HepG2 (cell line): ENCODE results near the gene MSANTD1. TPM values are rescaled to one million over a fixed set of nuclear protein-coding genes. Genes with fewer than 3 reads are reported as not detected.
A peak's percentile ranks its signal among the peaks of the same experiment; 100 is the strongest.

Source experiments
- ARNTL ChIP-seq: sonication (generic); formaldehyde crosslinking; IDR thresholded peaks from 2 replicates; pipeline ENCODE4 v1.4.0; 2020; ENCODE audit warnings: mild to moderate bottlenecking, missing genetic modification reagents
- GABPA ChIP-seq, 2 experiments: IDR thresholded peaks; 2 replicates each; pipeline ENCODE4 v1.6.1; 2011 to 2016; ENCODE audit warnings: low read depth in 2 of 2, low read length in 1 of 2, missing biosample characterization in 1 of 2, missing genetic modification characterization in 1 of 2
- HNRNPK ChIP-seq: fragments of 200-400 bp; formaldehyde crosslinking; IDR thresholded peaks from 2 replicates; pipeline ENCODE4 v1.6.1; 2018; ENCODE audit warnings: low read length, low read depth, moderate library complexity, mild to moderate bottlenecking; ENCODE audit not compliant: poor library complexity, severe bottlenecking
- HOXA3 ChIP-seq: sonication (generic); formaldehyde crosslinking; IDR thresholded peaks from 2 replicates; pipeline ENCODE4 v1.5.0; 2020; ENCODE audit warnings: missing genetic modification reagents
- KAT7 ChIP-seq: IDR thresholded peaks from 2 replicates; pipeline ENCODE4 v1.6.1; 2018; ENCODE audit warnings: borderline replicate concordance, missing compliant biosample characterization
- MEIS2 ChIP-seq: sonication (generic); formaldehyde crosslinking; IDR thresholded peaks from 2 replicates; pipeline ENCODE4 v1.9.0; 2021; ENCODE audit warnings: mild to moderate bottlenecking, missing genetic modification reagents
- NFE2L2 ChIP-seq: fragments of 150-350 bp; IDR thresholded peaks from 2 replicates; pipeline ENCODE4 v1.6.1; 2014; ENCODE audit warnings: low read length
- RBM22 ChIP-seq: fragments of 200-400 bp; formaldehyde crosslinking; optimal IDR thresholded peaks from 2 replicates; pipeline ENCODE3; 2017; ENCODE audit warnings: mild to moderate bottlenecking, low read length, moderate library complexity
- RFXANK ChIP-seq: IDR thresholded peaks from 2 replicates; pipeline ENCODE4 v1.6.1; 2016
- SATB2 ChIP-seq: sonication (generic); formaldehyde crosslinking; IDR thresholded peaks from 2 replicates; pipeline ENCODE4 v1.5.0; 2020; ENCODE audit warnings: missing genetic modification reagents
- SNAPC2 ChIP-seq: sonication (generic); formaldehyde crosslinking; IDR thresholded peaks from 2 replicates; pipeline ENCODE4 v1.8.1; 2022; ENCODE audit warnings: mild to moderate bottlenecking, missing genetic modification reagents
- TMF1 ChIP-seq: sonication (generic); formaldehyde crosslinking; IDR thresholded peaks from 2 replicates; pipeline ENCODE4 v1.8.1; 2022; ENCODE audit warnings: low read depth, missing genetic modification reagents
- ZNF224 ChIP-seq: sonication (generic); formaldehyde crosslinking; IDR thresholded peaks from 2 replicates; pipeline ENCODE4 v1.5.0; 2020; ENCODE audit warnings: mild to moderate bottlenecking, missing genetic modification reagents
- ZNF33A ChIP-seq: sonication (generic); formaldehyde crosslinking; IDR thresholded peaks from 2 replicates; pipeline ENCODE4 v1.5.1; 2020; ENCODE audit warnings: missing genetic modification reagents, mild to moderate bottlenecking, moderate library complexity, borderline replicate concordance
- ZNF768 ChIP-seq: sonication (generic); formaldehyde crosslinking; IDR thresholded peaks from 2 replicates; pipeline ENCODE4 v1.4.0; 2020; ENCODE audit warnings: missing genetic modification reagents
- polyA plus RNA-seq, 8 experiments: library from polyadenylated mRNA; depleted of rRNA in 3 of 8; stranded (reverse) in 7 of 8; unstranded in 1 of 8; fragments of >200 nt; fragmentation: Illumina TruSeq in 4 of 8; extraction: Trizol in 4 of 8; gene quantifications; 2 replicates each; pipeline versions ENCODE4 v1.2.1 to v1.2.3, GENCODE V29; 2011 to 2016; ENCODE audit warnings: low read depth in 4 of 8, missing spikeins in 1 of 8, mixed read lengths in 1 of 8; ENCODE audit not compliant: insufficient read depth in 1 of 8
- total RNA-seq, 5 experiments: library from RNA; depleted of rRNA; stranded (reverse); fragments of >200 nt; fragmentation: Illumina TruSeq; extraction: Trizol; gene quantifications; 2 replicates each; pipeline ENCODE4 v1.2.3, GENCODE V29; 2016; ENCODE audit warnings: low read depth in 1 of 5
- TF ChIP-seq, protein P1 (sequence below): sonication (generic); formaldehyde crosslinking; IDR thresholded peaks from 2 replicates; pipeline ENCODE4 v1.5.0; 2020; ENCODE audit warnings: missing genetic modification reagents
- TF ChIP-seq, protein P2 (sequence below): fragments of 450-650 bp; IDR thresholded peaks from 2 replicates; pipeline ENCODE4 v1.6.1; 2016
- TF ChIP-seq, protein P3 (sequence below): sonication (generic); formaldehyde crosslinking; conservative IDR thresholded peaks from 2 replicates; pipeline ENCODE4 v1.8.0; 2022; ENCODE audit warnings: mild to moderate bottlenecking, moderate library complexity, missing genetic modification reagents
- TF ChIP-seq, protein P4 (sequence below): sonication (generic); formaldehyde crosslinking; IDR thresholded peaks from 2 replicates; pipeline ENCODE4 v1.4.0; 2020; ENCODE audit warnings: mild to moderate bottlenecking, missing genetic modification reagents
- TF ChIP-seq, protein P5 (sequence below): IDR thresholded peaks from 2 replicates; pipeline ENCODE4 v1.6.1; 2018; ENCODE audit warnings: missing genetic modification reagents
- TF ChIP-seq, protein P6 (sequence below): sonication (generic); formaldehyde crosslinking; IDR thresholded peaks from 2 replicates; pipeline ENCODE4 v1.4.0; 2020; ENCODE audit warnings: missing genetic modification reagents

The MSANTD1 gene
- total and polyA plus RNA-seq, 2 of the 13 experiments (the other 11 are each of a cell fraction or from before 2014, with no cell fraction given), result 0.22 to 0.40 TPM

DNA sequence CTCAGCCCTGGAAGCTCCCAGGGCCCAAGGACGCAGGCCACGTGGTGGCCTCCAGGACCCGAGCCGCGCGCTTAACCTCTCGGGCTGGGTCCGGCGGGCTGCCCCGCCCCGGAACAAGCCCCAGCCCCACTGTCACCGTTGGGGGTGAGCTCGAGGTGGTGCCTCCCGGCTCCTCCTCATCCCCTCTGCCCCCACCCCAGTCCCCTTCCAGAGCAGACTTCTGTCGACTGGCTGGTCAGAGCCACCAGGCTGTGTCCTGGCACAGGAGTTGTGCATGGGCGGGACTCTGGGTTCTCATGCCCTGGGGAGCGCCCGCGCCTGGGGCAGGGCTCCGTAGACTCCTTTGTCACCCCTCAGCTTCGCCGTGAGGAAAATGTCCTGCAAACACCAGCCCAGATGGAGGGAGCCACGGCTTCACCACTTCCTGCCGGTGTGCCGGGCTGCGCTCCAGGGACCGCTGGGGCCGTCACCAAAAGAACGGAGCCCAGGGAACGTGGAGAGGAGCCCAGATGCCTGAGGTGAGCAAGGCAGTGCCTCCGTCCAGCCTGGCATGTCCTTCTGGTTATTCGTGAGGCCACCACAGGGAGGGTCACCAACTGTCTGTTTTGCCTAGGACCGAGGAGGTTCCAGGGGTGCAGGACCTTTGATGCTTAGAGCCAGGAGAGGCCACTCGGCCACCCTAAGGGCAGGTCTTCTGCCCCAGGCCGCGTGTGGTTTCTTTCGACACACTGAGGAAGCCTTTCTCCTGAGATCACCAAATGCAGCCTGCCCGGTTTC, 36.8 kb downstream of the MSANTD1 start (continued):
- TF ChIP-seq, protein P1, sequence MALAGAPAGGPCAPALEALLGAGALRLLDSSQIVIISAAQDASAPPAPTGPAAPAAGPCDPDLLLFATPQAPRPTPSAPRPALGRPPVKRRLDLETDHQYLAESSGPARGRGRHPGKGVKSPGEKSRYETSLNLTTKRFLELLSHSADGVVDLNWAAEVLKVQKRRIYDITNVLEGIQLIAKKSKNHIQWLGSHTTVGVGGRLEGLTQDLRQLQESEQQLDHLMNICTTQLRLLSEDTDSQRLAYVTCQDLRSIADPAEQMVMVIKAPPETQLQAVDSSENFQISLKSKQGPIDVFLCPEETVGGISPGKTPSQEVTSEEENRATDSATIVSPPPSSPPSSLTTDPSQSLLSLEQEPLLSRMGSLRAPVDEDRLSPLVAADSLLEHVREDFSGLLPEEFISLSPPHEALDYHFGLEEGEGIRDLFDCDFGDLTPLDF (CRISPR knock-in tag), result peak; percentile 73
- TF ChIP-seq MEIS2 (no peak; the same call in 1 of the 2 replicates), SNAPC2 (0 out of 2 replicates have a peak, but pooled peaks have one; percentile 34), KAT7 (CRISPR knock-in tag) (0 out of 2 replicates have a peak, but pooled peaks have one; percentile 20), NFE2L2 (no peak), ZNF224 (CRISPR knock-in tag) (no peak), HOXA3 (CRISPR knock-in tag) (peak; percentile 78), ARNTL (CRISPR knock-in tag) (peak; percentile 79), ZNF33A (no peak), SATB2 (CRISPR knock-in tag) (0 out of 2 replicates have a peak, but pooled peaks have one; percentile 33), HNRNPK (peak; percentile 65), RFXANK (CRISPR knock-in tag) (0 out of 2 replicates have a peak, but pooled peaks have one; percentile 53), ZNF768 (peak; percentile 15; the same call in 1 of the 2 replicates), TMF1 (CRISPR knock-in tag) (0 out of 2 replicates have a peak, but pooled peaks have one; percentile 21), RBM22 (no peak), GABPA (IDR thresholded peaks at IDR 0.05; ENCODE audit: low read depth, low read length) (no peak), GABPA (CRISPR knock-in tag; IDR thresholded peaks at IDR 0.05; ENCODE audit: low read depth) (peak; percentile 68)
- TF ChIP-seq, protein P2, sequence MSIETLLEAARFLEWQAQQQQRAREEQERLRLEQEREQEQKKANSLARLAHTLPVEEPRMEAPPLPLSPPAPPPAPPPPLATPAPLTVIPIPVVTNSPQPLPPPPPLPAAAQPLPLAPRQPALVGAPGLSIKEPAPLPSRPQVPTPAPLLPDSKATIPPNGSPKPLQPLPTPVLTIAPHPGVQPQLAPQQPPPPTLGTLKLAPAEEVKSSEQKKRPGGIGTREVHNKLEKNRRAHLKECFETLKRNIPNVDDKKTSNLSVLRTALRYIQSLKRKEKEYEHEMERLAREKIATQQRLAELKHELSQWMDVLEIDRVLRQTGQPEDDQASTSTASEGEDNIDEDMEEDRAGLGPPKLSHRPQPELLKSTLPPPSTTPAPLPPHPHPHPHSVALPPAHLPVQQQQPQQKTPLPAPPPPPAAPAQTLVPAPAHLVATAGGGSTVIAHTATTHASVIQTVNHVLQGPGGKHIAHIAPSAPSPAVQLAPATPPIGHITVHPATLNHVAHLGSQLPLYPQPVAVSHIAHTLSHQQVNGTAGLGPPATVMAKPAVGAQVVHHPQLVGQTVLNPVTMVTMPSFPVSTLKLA, result 0 out of 2 replicates have a peak, but pooled peaks have one; percentile 17
- TF ChIP-seq, protein P3, sequence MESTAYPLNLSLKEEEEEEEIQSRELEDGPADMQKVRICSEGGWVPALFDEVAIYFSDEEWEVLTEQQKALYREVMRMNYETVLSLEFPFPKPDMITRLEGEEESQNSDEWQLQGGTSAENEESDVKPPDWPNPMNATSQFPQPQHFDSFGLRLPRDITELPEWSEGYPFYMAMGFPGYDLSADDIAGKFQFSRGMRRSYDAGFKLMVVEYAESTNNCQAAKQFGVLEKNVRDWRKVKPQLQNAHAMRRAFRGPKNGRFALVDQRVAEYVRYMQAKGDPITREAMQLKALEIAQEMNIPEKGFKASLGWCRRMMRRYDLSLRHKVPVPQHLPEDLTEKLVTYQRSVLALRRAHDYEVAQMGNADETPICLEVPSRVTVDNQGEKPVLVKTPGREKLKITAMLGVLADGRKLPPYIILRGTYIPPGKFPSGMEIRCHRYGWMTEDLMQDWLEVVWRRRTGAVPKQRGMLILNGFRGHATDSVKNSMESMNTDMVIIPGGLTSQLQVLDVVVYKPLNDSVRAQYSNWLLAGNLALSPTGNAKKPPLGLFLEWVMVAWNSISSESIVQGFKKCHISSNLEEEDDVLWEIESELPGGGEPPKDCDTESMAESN (CRISPR knock-in tag), result 0 out of 2 replicates have a peak, but pooled peaks have one; percentile 43
- TF ChIP-seq, protein P4, sequence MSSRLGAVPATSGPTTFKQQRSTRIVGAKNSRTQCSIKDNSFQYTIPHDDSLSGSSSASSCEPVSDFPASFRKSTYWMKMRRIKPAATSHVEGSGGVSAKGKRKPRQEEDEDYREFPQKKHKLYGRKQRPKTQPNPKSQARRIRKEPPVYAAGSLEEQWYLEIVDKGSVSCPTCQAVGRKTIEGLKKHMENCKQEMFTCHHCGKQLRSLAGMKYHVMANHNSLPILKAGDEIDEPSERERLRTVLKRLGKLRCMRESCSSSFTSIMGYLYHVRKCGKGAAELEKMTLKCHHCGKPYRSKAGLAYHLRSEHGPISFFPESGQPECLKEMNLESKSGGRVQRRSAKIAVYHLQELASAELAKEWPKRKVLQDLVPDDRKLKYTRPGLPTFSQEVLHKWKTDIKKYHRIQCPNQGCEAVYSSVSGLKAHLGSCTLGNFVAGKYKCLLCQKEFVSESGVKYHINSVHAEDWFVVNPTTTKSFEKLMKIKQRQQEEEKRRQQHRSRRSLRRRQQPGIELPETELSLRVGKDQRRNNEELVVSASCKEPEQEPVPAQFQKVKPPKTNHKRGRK, result no peak
- TF ChIP-seq, protein P5, sequence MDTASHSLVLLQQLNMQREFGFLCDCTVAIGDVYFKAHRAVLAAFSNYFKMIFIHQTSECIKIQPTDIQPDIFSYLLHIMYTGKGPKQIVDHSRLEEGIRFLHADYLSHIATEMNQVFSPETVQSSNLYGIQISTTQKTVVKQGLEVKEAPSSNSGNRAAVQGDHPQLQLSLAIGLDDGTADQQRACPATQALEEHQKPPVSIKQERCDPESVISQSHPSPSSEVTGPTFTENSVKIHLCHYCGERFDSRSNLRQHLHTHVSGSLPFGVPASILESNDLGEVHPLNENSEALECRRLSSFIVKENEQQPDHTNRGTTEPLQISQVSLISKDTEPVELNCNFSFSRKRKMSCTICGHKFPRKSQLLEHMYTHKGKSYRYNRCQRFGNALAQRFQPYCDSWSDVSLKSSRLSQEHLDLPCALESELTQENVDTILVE, result no peak
- TF ChIP-seq, protein P6, sequence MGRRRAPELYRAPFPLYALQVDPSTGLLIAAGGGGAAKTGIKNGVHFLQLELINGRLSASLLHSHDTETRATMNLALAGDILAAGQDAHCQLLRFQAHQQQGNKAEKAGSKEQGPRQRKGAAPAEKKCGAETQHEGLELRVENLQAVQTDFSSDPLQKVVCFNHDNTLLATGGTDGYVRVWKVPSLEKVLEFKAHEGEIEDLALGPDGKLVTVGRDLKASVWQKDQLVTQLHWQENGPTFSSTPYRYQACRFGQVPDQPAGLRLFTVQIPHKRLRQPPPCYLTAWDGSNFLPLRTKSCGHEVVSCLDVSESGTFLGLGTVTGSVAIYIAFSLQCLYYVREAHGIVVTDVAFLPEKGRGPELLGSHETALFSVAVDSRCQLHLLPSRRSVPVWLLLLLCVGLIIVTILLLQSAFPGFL, result no peak
